G401 (cell line): ENCODE measurements around the gene CAMP. TPM values are rescaled to one million over a fixed set of nuclear protein-coding genes. Genes with fewer than 3 reads are reported as not detected.
A peak's percentile ranks its signal among the peaks of the same experiment; 100 is the strongest.
"Not testable (repeated sequence)": the region's sequence is repeated elsewhere in the genome, so short reads cannot be mapped to it uniquely, and the experiment has no call there.

Experiments used
- DNase-seq: peaks from one replicate; pipeline ENCODE4 v3.0.0-alpha.2; 2015; ENCODE audit warnings: low spot score
- in situ Hi-C: cut with HindIII; loops from 2 replicates; pipeline ENCODE4 v1.10.0; 2016; ENCODE audit warnings: low sequenced_read_pairs, mixed read lengths
- total RNA-seq: library from RNA; depleted of rRNA; stranded (reverse); fragments of >200 nt; shearing (Covaris generic); gene quantifications from 2 replicates; pipeline ENCODE4 v1.2.3, GENCODE V29; 2014; rRNA removed

The CAMP gene
- total RNA-seq, 1 experiment from 2014 or later = not detected

GRCh38 chr3:48244461-48244860 is 21.2 kb downstream of the CAMP start:
- in situ Hi-C loops = no loop called here
- no peak for DNase-seq

GRCh38 chr3:48245136-48245535 is 21.8 kb downstream of the CAMP start:
- no peak for DNase-seq
- in situ Hi-C loops = no loop called here

- no peak for DNase-seq
- in situ Hi-C loops = no loop called here
Measured at GRCh38 chr3:48247401-48247811, 24.1 kb downstream of the CAMP start.

GRCh38 chr3:48248095-48248850 is 25.0 kb downstream of the CAMP start:
- DNase-seq = no peak
- in situ Hi-C loops = no loop called here

GRCh38 chr3:48256557-48256956 is 33.3 kb downstream of the CAMP start:
- in situ Hi-C loops = no loop called here
- no peak for DNase-seq

GRCh38 chr3:48258530-48258929 is 35.2 kb downstream of the CAMP start:
- in situ Hi-C loops = no loop called here
- no peak for DNase-seq

- in situ Hi-C loops = no loop called here
- DNase-seq = no peak
Measured at GRCh38 chr3:48267782-48268181, 44.5 kb downstream of the CAMP start.

GRCh38 chr3:48268381-48268935 is 45.2 kb downstream of the CAMP start:
- in situ Hi-C loops = no loop called here
- DNase-seq = no peak

GRCh38 chr3:48268936-48269561 is 45.8 kb downstream of the CAMP start:
- in situ Hi-C loops = no loop called here
- no peak for DNase-seq

GRCh38 chr3:48269592-48269991 is 46.3 kb downstream of the CAMP start:
- DNase-seq = no peak
- in situ Hi-C loops = no loop called here

- DNase-seq = peak; percentile 92
- in situ Hi-C loops = no loop called here
Measured at GRCh38 chr3:48270306-48270705, 47.0 kb downstream of the CAMP start.

GRCh38 chr3:48271223-48271622 is 47.9 kb downstream of the CAMP start:
- DNase-seq, in situ Hi-C loops: not testable (repeated sequence)

- in situ Hi-C loops = no loop called here
- DNase-seq = no peak
Measured at GRCh38 chr3:48271763-48272498, 48.6 kb downstream of the CAMP start.

- peak; percentile 80 for DNase-seq
- in situ Hi-C loops = no loop called here
Measured at GRCh38 chr3:48273594-48274211, 50.4 kb downstream of the CAMP start.

GRCh38 chr3:48274452-48274851 is 51.2 kb downstream of the CAMP start:
- DNase-seq = no peak
- in situ Hi-C loops = no loop called here

Other genes with a start within 250 kb of the CAMP start
- 39.9 and 55.2 TPM in 2 replicates for gene MAP4, start 207.1 kb upstream of the CAMP start, total RNA-seq
- 42.5 and 45.4 TPM in 2 replicates for gene CDC25A, start 35.1 kb upstream of the CAMP start, total RNA-seq
- gene ZNF589, start 17.6 kb downstream of the CAMP start, total RNA-seq = 8.1 and 14.8 TPM in 2 replicates
- gene NME6, start 77.9 kb downstream of the CAMP start, total RNA-seq = 6.1 and 15.9 TPM in 2 replicates
- gene SPINK8, start 110.2 kb downstream of the CAMP start, total RNA-seq = not detected in 2 replicates
- gene FBXW12, start 148.7 kb downstream of the CAMP start, total RNA-seq = 0.68 TPM in 1 of 2 replicates, not detected in the other
- gene PLXNB1, start 206.6 kb downstream of the CAMP start, total RNA-seq = 10.7 and 23.5 TPM in 2 replicates
- 21.3 and 30.0 TPM in 2 replicates for gene CCDC51, start 216.6 kb downstream of the CAMP start, total RNA-seq
- gene TMA7, start 216.8 kb downstream of the CAMP start, total RNA-seq = 770 and 948 TPM in 2 replicates
- gene ATRIP, start 223.2 kb downstream of the CAMP start, total RNA-seq = 10.8 and 12.6 TPM in 2 replicates